Bronchial epithelial cell (primary cell): ENCODE results near the gene PCNX2. TPM values are rescaled to one million over a fixed set of nuclear protein-coding genes. Genes with fewer than 3 reads are reported as not detected.

ENCODE experiments used
- DNase-seq: peaks from one replicate; pipeline ENCODE4 v3.0.0-alpha.2; 2010; ENCODE audit warnings: low read depth
- FAIRE-seq: peaks from 2 replicates; lab custom pipeline; 2011; peaks lifted over from hg19 to GRCh38; lab: Jason Lieb, UNC
- H3K27me3 ChIP-seq: 2 replicates; pipeline ENCODE4 v1.5.1; 2011; ENCODE audit warnings: low read length; ENCODE audit not compliant: control insufficient read depth, insufficient read depth
- H3K36me3 ChIP-seq: 2 replicates; pipeline ENCODE4 v1.5.1; 2011; ENCODE audit warnings: low read length; ENCODE audit not compliant: control insufficient read depth, insufficient read depth
- H3K4me3 ChIP-seq: 2 replicates; pipeline ENCODE4 v1.5.1; 2011; ENCODE audit warnings: mild to moderate bottlenecking, low read depth, low read length, control low read depth
- total RNA-seq: library from RNA; depleted of rRNA; stranded (reverse); fragments of >200 nt; gene quantifications from 2 replicates; pipeline ENCODE4 v1.2.1, GENCODE V29; 2014
- TF ChIP-seq, protein P1 (sequence below): IDR thresholded peaks from 2 replicates; pipeline ENCODE4 v1.5.1; 2011; ENCODE audit warnings: mild to moderate bottlenecking, moderate library complexity, low read length, control low read depth, inconsistent platforms; ENCODE audit not compliant: insufficient read depth, severe bottlenecking

PCNX2 gene
- total RNA-seq, 1 donor from 2014 or later, result 30.3 TPM

DNA sequence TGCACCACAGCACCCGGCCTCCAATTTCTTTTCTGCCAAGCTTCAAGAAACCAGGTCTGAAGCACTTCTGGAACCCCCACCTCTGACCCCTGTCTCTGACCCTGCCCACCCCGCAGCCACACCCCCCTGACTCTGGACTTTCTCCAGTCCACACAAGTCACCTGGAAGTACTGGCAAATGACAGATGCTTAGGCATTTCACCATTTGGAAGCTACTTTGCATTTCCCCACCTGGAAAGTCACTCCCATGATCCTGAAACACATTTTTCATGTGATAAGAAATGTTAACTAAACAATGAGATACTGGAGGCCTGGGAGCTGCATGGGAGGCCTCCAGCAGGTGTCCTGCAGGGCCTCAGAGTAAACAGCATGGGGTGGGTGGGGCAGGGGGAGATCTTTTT, 299.4 kb downstream of the PCNX2 start:
- Histone ChIP-seq H3K36me3 (peaks cover 10% of the 10 kb centered on the region), H3K4me3 (no peak overlapping the region), H3K27me3 (no peaks in the 10 kb centered on the region)
- TF ChIP-seq, protein P1, sequence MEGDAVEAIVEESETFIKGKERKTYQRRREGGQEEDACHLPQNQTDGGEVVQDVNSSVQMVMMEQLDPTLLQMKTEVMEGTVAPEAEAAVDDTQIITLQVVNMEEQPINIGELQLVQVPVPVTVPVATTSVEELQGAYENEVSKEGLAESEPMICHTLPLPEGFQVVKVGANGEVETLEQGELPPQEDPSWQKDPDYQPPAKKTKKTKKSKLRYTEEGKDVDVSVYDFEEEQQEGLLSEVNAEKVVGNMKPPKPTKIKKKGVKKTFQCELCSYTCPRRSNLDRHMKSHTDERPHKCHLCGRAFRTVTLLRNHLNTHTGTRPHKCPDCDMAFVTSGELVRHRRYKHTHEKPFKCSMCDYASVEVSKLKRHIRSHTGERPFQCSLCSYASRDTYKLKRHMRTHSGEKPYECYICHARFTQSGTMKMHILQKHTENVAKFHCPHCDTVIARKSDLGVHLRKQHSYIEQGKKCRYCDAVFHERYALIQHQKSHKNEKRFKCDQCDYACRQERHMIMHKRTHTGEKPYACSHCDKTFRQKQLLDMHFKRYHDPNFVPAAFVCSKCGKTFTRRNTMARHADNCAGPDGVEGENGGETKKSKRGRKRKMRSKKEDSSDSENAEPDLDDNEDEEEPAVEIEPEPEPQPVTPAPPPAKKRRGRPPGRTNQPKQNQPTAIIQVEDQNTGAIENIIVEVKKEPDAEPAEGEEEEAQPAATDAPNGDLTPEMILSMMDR, result no peak
- DNase-seq (no peak), FAIRE-seq (no peak)

DNA sequence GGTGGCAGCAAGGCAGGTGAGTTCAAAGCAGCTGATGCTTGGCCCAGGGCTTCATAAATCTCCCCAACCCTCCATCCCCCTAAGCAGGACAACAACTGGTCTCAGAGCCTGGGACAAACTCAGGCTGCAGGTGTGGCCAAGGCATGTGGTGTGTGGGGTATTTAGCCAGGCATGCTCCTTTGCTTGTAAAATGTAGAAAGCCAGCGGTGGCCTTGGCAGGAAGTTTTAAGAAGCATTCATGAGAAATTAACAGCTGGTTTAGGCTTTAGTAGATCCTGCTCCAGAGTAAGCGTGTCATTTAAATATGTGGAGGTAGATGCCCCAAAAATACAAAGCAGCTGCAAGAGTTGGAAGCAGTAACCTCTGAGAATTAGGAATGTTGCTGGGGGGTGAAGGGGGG, 300.3 kb downstream of the PCNX2 start:
- H3K4me3 ChIP-seq, result no peak overlapping the region
- no peak for FAIRE-seq
- no peaks in the 10 kb centered on the region for H3K27me3 ChIP-seq
- peaks cover 8% of the 10 kb centered on the region for H3K36me3 ChIP-seq
- DNase-seq, result no peak
- TF ChIP-seq, protein P1, result no peak

DNA sequence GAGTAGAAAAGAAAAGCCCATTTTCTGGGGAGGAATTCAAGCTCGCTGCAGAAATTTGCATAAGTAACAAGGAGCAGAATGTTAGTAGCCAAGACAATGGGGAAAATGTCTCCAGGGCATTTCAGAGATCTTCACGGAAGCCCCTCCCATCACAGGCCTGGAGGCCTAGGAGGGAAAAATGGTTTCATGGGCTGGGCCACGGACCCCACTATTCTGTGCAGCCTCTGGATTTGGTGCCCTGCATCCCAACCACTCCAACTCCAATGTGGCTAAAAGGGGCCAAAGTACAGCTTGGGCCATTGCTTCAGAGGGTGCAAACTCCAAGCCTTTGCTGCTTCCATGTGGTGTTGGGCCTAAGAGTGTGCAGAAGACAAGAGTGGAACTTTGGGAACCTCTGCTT, 302.0 kb downstream of the PCNX2 start:
- Histone ChIP-seq H3K36me3 (peaks cover 4% of the 10 kb centered on the region), H3K4me3 (no peak overlapping the region), H3K27me3 (no peaks in the 10 kb centered on the region)
- DNase-seq (no peak), FAIRE-seq (no peak)
- TF ChIP-seq, protein P1, result no peak

DNA sequence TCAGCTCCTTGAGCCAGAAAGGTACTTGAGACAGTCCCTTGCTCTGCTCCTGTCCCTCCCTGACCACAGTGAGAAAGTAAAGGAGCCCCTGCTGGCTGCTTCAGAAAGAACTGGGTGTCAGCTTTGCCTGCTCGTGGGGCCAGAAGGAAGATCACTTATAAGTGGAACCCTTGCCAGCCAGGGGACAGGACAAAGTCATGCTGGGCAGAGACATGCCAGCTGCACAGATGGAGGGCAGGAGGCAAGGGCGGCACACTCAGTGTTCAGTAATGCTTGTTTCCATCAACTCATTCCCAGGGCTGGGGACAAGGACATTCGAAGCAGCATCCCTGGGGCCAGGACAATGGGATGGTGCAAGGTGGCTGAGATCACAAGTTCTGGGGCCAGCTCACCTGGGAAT, 303.3 kb downstream of the PCNX2 start:
- TF ChIP-seq, protein P1, result no peak
- H3K4me3 ChIP-seq, result no peak overlapping the region
- peaks cover 1% of the 10 kb centered on the region for H3K36me3 ChIP-seq
- FAIRE-seq (peak; percentile 86), DNase-seq (no peak)
- no peaks in the 10 kb centered on the region for H3K27me3 ChIP-seq

DNA sequence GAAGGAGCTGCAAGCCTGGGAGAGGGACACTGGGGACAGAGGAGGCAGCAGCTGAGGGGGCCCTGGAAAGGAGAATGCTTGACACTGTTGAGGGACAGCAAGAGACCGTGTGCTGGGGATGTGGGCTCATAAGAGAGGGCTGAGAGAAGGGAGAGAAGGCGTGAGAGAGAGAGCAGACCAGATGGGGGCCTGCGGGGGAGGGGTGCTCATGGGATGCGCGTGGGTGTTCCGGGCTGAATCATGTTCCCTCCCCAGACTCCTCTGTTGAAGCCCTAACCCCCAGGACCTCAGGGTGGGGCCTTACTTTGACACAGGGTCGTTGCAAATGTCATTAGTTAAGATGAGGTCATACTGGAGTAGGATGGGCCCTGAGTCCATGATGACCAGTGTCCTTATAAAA, 304.3 kb downstream of the PCNX2 start:
- peaks cover 1% of the 10 kb centered on the region for H3K36me3 ChIP-seq
- no peak for FAIRE-seq

More for the DNA sequence above, 304.3 kb downstream of the PCNX2 start:
- no peak for DNase-seq
- H3K27me3 ChIP-seq, result no peaks in the 10 kb centered on the region
- no peak overlapping the region for H3K4me3 ChIP-seq
- TF ChIP-seq, protein P1, result no peak
